Measurements from ENCODE around the gene UQCR10.
A peak's percentile ranks its signal among the peaks of the same experiment; 100 is the strongest.

UQCR10 gene

GRCh38 chr22:29773233-29773632 lies 6.1 kb downstream of the UQCR10 start:
- H3K27ac ChIP-seq: no peak overlapping the region
- TF ChIP-seq CTCF (IDR thresholded peaks at IDR 0.05): no peak
- no peak for DNase-seq (ENCODE audit: low spot score)
- H3K4me3 ChIP-seq: no peak overlapping the region

GRCh38 chr22:29780220-29780619 lies 13.1 kb downstream of the UQCR10 start:
- no peak for DNase-seq (ENCODE audit: low spot score)
- Histone ChIP-seq H3K27ac (peak overlapping the region in 1 of 2 donors; percentile 59), H3K4me3 (no peak overlapping the region)
- TF ChIP-seq CTCF (IDR thresholded peaks at IDR 0.05): no peak

GRCh38 chr22:29780748-29781676 lies 13.8 kb downstream of the UQCR10 start:
- Histone ChIP-seq H3K27ac (peak overlapping the region in 1 of 2 donors; percentile 59), H3K4me3 (no peak overlapping the region)
- no peak for DNase-seq (ENCODE audit: low spot score)
- TF ChIP-seq CTCF (IDR thresholded peaks at IDR 0.05): no peak

GRCh38 chr22:29782061-29782845 lies 15.1 kb downstream of the UQCR10 start:
- no peak for TF ChIP-seq CTCF (IDR thresholded peaks at IDR 0.05)
- peak overlapping the region in 1 of 2 donors; percentile 65 for H3K27ac ChIP-seq
- H3K4me3 ChIP-seq: no peak overlapping the region
- no peak for DNase-seq (ENCODE audit: low spot score)

GRCh38 chr22:29784451-29785361 lies 17.5 kb downstream of the UQCR10 start:
- Histone ChIP-seq H3K4me3 (no peak overlapping the region), H3K27ac (peak overlapping the region in 1 of 2 donors; percentile 34)
- no peak for TF ChIP-seq CTCF (IDR thresholded peaks at IDR 0.05)
- DNase-seq (ENCODE audit: low spot score): no peak

- no peak for TF ChIP-seq CTCF (IDR thresholded peaks at IDR 0.05)
- DNase-seq (ENCODE audit: low spot score): no peak
- H3K4me3 ChIP-seq: no peak overlapping the region
- no peak overlapping the region for H3K27ac ChIP-seq
Observed at GRCh38 chr22:29786031-29786430, 18.9 kb downstream of the UQCR10 start.
